GM18867 (cell line): ENCODE data around the gene ZNF23.

Experiments
- ATAC-seq: cut with Tn5 transposase; IDR thresholded peaks from one replicate; pipeline ENCODE4 v1.9.1; 2021; ENCODE audit warnings: mild to moderate bottlenecking, moderate library complexity; ENCODE audit not compliant: unreplicated experiment

The ZNF23 gene

GRCh38 chr16:71399801-71400563 is 62.1 kb downstream of the ZNF23 start:
- no peak for ATAC-seq
